Transverse colon (tissue), 4 donors: ENCODE data around the gene DLG5. TPM values are rescaled to one million over a fixed set of nuclear protein-coding genes. Genes with fewer than 3 reads are reported as not detected.

Experiments used
- DNase-seq: peaks from one replicate; pipeline ENCODE4 v3.0.0-alpha.2; 2019
- H3K27ac ChIP-seq, 4 donors: fragments of 200-600 bp; sonication (generic); 2 replicates each; pipeline ENCODE4 v1.5.1; 2016 to 2018; ENCODE audit warnings: inconsistent platforms in 4 of 4
- H3K27me3 ChIP-seq: fragments of 200-600 bp; sonication (generic); 2 replicates; pipeline ENCODE4 v1.5.1; 2017; ENCODE audit warnings: inconsistent platforms
- H3K36me3 ChIP-seq, 4 donors: fragments of 200-600 bp; sonication (generic); 2 replicates each; pipeline ENCODE4 v1.5.1; 2017 to 2019; ENCODE audit warnings: inconsistent platforms in 4 of 4
- H3K4me1 ChIP-seq, 4 donors: fragments of 200-600 bp; sonication (generic); 2 replicates each; pipeline ENCODE4 v1.5.1; 2017 to 2020; ENCODE audit warnings: inconsistent platforms in 4 of 4
- H3K4me3 ChIP-seq, 4 donors: fragments of 200-600 bp; sonication (generic); 1 replicate in 1 of 4; 2 replicates in 3 of 4; pipeline versions ENCODE4 v1.5.1 to v1.6.1; 2017 to 2019; ENCODE audit warnings: inconsistent platforms in 4 of 4
- H3K9me3 ChIP-seq, 2 donors: fragments of 200-600 bp; sonication (generic); 2 replicates each; pipeline ENCODE4 v1.5.1; 2017 to 2019; ENCODE audit warnings: inconsistent platforms in 2 of 2
- EP300 ChIP-seq: sonication (generic); formaldehyde crosslinking; IDR thresholded peaks from one replicate; pipeline ENCODE4 v1.6.1; 2017; ENCODE audit warnings: antibody characterized with exemption, low read depth
- POLR2A ChIP-seq: fragments of 450-650 bp; IDR thresholded peaks from one replicate; pipeline ENCODE4 v1.6.1; 2016; ENCODE audit warnings: antibody characterized with exemption, mild to moderate bottlenecking, moderate library complexity
- POLR2AphosphoS5 ChIP-seq, 3 donors: sonication (generic); formaldehyde crosslinking; IDR thresholded peaks; one replicate each; pipeline ENCODE4 v1.6.1; 2016; ENCODE audit warnings: antibody characterized with exemption in 3 of 3
- WGBS, 2 donors: methylation state at CpG; one replicate each; pipeline ENCODE4 v1.1.5; 2018; ENCODE audit warnings: low coverage in 1 of 2; 5-methylcytosine and 5-hydroxymethylcytosine counted together
- in situ Hi-C, 4 donors: fragments of 200-750 bp; cut with MboI; loops; one replicate each; pipeline versions ENCODE4 v1.15.0 to v1.15.1; 2017; ENCODE audit warnings: low sequenced_read_pairs in 3 of 4, low pct_ligation_motif_present in 1 of 4, low pct_unique_long_range_greater_than_20kb in 1 of 4
- intact Hi-C: fragments of 100-400 bp; cut with DNase I; formaldehyde crosslinking; loops from one replicate; pipeline ENCODE4 v1.15.1; 2023; ENCODE audit warnings: low total_unique reads
- total RNA-seq, 4 donors: library from RNA; depleted of rRNA; stranded (reverse); fragments of >200 nt; gene quantifications; one replicate each; pipeline ENCODE4 v1.1.0, GENCODE V29; 2016
- TF ChIP-seq, protein P1 (sequence below), 5 experiments: fragments of 200-600 bp in 3 of 5; fragments of 450-650 bp in 2 of 5; sonication (generic) in 3 of 5; IDR thresholded peaks; 1 replicate in 2 of 5; 2 replicates in 3 of 5; pipeline ENCODE4 v1.5.1; 2016 to 2017; ENCODE audit warnings: antibody characterized with exemption in 5 of 5, inconsistent platforms in 3 of 5, mild to moderate bottlenecking in 2 of 5, moderate library complexity in 1 of 5

DLG5 gene
- total RNA-seq, 4 donors from 2014 or later = 31.4 to 90.1 (median 44.6) TPM

DNA sequence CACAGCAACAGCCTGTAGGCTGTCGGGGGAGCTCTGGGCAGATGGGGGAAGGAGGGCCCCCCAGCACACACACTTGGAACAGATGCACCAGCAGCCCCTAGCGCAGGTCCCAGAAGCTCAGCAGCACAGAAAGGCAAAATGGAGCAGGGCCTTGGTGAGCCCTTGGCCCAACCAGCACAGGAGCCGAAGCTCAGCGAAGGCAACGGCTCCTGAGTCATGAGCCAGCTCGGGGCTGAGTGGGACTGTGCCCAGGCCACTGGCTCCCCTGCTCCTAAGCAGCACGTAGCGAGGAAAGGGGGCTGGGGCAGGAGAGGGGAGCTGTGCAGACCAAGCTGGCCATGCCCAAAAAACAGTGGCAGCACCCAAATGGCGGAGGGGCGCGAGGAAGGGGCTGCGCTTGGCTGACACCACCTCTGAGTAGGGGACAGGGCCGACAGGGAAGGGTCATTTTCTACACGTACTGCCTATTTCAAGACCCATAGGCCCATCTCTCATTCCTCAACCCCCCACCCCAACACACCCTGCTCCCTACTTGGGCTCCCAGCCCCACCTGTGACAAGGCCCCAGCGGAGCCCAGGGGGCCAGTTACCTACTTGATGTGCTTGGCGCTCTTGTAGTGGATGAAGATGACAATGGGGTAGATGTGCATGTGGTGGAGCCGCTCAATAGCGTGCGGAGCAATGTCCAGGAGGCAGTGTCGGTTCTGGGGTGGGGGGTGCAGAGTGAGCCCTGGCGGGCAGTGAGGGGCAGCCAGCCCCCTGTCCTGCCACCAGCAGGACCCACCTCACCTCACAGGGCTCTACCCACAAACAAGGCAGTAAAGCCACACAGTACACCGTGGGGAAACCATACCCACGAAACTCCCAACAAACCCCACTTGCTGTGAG lies 132.1 kb downstream of the DLG5 start:
- Histone ChIP-seq H3K27ac (no peak overlapping the region), H3K27me3 (no peaks in the 10 kb centered on the region), H3K4me3 (no peak overlapping the region), H3K4me1 (no peaks in the 10 kb centered on the region), H3K9me3 (no peaks in the 10 kb centered on the region), H3K36me3 (peaks cover 0 to 39% (median 4%) of the 10 kb centered on the region in 4 donors)
- intact Hi-C loops (no loop called here), in situ Hi-C loops (no loop called here)
- TF ChIP-seq POLR2AphosphoS5 (IDR thresholded peaks at IDR 0.05) = no peak
- TF ChIP-seq EP300 = no peak
- TF ChIP-seq, protein P1, sequence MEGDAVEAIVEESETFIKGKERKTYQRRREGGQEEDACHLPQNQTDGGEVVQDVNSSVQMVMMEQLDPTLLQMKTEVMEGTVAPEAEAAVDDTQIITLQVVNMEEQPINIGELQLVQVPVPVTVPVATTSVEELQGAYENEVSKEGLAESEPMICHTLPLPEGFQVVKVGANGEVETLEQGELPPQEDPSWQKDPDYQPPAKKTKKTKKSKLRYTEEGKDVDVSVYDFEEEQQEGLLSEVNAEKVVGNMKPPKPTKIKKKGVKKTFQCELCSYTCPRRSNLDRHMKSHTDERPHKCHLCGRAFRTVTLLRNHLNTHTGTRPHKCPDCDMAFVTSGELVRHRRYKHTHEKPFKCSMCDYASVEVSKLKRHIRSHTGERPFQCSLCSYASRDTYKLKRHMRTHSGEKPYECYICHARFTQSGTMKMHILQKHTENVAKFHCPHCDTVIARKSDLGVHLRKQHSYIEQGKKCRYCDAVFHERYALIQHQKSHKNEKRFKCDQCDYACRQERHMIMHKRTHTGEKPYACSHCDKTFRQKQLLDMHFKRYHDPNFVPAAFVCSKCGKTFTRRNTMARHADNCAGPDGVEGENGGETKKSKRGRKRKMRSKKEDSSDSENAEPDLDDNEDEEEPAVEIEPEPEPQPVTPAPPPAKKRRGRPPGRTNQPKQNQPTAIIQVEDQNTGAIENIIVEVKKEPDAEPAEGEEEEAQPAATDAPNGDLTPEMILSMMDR (IDR thresholded peaks at IDR 0.05) = no peak
- TF ChIP-seq POLR2A = no peak
- WGBS, 2 donors = 95% methylated on average over 21 of the region's 23 CpGs; no CpG with 5 or more reads in 1 of the 2 donors
- no peak for DNase-seq

DNA sequence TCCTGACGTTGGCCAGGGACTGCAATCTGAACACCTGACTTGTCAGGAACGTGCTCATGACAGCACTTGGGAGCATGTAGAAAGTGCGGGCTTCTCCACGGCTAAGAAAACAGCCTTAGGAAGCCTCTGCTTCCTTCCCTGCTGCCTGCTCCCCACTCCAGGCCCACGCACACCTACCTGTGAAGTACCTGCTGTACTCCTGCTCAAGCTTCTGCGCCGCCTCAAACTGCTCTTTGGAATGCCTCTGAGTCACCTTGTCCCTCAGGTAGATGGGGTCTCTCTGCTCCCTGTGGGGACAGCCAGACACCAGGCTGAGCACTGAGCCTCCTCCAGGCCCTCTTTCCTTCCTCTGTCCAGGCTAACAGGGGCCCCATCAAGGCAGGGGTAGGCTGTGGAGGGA lies 132.7 kb downstream of the DLG5 start:
- DNase-seq = no peak
- Histone ChIP-seq H3K27ac (no peak overlapping the region), H3K27me3 (no peaks in the 10 kb centered on the region), H3K4me1 (no peaks in the 10 kb centered on the region), H3K4me3 (no peak overlapping the region), H3K9me3 (no peaks in the 10 kb centered on the region), H3K36me3 (peaks cover 0 to 39% (median 4%) of the 10 kb centered on the region in 4 donors)
- in situ Hi-C loops = no loop called here
- TF ChIP-seq POLR2AphosphoS5 (IDR thresholded peaks at IDR 0.05) = no peak
- TF ChIP-seq EP300 = no peak
- TF ChIP-seq, protein P1 (IDR thresholded peaks at IDR 0.05) = no peak
- no peak for TF ChIP-seq POLR2A
- 82% methylated on average over 7 of the region's 7 CpGs; no CpG with 5 or more reads in 1 of the 2 donors for WGBS, 2 donors
- intact Hi-C loops = no loop called here

DNA sequence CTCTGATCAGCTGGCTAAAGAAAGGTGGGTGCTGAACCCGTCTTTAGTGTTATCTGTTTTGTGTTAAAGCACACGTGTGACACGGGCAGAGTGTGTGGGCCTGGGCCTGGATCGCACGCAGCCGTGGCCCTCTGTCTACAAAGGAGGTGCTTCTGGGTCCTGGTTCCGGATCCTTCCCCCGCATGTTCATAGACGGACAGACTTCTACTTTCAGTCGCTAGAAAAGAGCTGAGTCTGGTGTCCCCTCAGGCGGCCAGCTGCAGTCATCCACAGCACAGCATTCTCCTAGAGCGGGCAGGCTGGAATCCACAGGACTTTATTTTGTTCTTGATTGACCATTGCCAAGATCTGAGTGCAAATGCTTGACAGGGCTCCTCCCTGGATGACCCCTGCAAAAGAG lies 134.4 kb downstream of the DLG5 start:
- intact Hi-C loops = no loop called here
- H3K9me3 ChIP-seq = no peaks in the 10 kb centered on the region
- TF ChIP-seq POLR2A = no peak
- TF ChIP-seq EP300 = no peak
- no peak for TF ChIP-seq POLR2AphosphoS5 (IDR thresholded peaks at IDR 0.05)
- TF ChIP-seq, protein P1 (IDR thresholded peaks at IDR 0.05) = no peak
- in situ Hi-C loops = no loop called here
- no peaks in the 10 kb centered on the region for H3K27me3 ChIP-seq
- WGBS, 2 donors = 92 to 94% methylated on average over 2 to 12 of the region's 12 CpGs
- DNase-seq = no peak
- H3K27ac ChIP-seq = no peak overlapping the region
- peaks cover 0 to 39% (median 0%) of the 10 kb centered on the region in 4 donors for H3K36me3 ChIP-seq
- no peaks in the 10 kb centered on the region for H3K4me1 ChIP-seq
- no peak overlapping the region for H3K4me3 ChIP-seq

DNA sequence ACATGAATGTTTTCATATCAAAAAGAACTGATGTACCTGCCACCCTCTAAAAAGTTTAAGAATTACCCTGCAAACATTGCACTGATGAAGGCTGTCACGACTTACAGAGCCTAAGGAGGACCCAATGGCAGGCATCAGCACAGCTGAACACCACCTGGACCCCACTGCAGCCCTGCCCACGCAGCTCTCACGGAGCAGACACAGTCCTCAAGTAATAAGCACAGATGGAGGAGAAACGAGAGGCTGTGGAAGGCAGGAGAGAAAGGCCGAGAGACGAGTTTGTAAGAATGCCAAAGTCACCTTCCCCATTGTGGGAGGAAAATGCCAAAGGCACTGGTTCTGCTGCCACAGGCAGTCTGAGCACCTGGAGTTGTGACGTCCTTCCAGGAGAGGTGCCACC lies 135.0 kb downstream of the DLG5 start:
- no peak for TF ChIP-seq POLR2AphosphoS5 (IDR thresholded peaks at IDR 0.05)
- no peak for TF ChIP-seq POLR2A
- TF ChIP-seq, protein P1 (IDR thresholded peaks at IDR 0.05) = no peak
- no peak for TF ChIP-seq EP300
- Histone ChIP-seq H3K36me3 (peaks cover 0 to 36% (median 0%) of the 10 kb centered on the region in 4 donors), H3K27me3 (no peaks in the 10 kb centered on the region), H3K9me3 (no peaks in the 10 kb centered on the region), H3K27ac (no peak overlapping the region), H3K4me3 (no peak overlapping the region), H3K4me1 (no peaks in the 10 kb centered on the region)
- 80% methylated on average over 7 of the region's 7 CpGs; no CpG with 5 or more reads in 1 of the 2 donors for WGBS, 2 donors
- in situ Hi-C loops (no loop called here), intact Hi-C loops (no loop called here)
- no peak for DNase-seq
